Loucy (cell line): ENCODE results near the gene TENM3.

Source experiments
- EZH2phosphoT487 ChIP-seq: fragments of 200-600 bp; IDR thresholded peaks from 2 replicates; pipeline ENCODE4 v1.6.1; 2018; ENCODE audit warnings: antibody characterized with exemption, mild to moderate bottlenecking, moderate library complexity, borderline replicate concordance
- TF ChIP-seq, protein P1 (sequence below): fragments of 200-600 bp; sonication (generic); conservative IDR thresholded peaks from 2 replicates; pipeline ENCODE4 v1.5.1; 2014; ENCODE audit warnings: mild to moderate bottlenecking, antibody characterized with exemption, low read length

DNA sequence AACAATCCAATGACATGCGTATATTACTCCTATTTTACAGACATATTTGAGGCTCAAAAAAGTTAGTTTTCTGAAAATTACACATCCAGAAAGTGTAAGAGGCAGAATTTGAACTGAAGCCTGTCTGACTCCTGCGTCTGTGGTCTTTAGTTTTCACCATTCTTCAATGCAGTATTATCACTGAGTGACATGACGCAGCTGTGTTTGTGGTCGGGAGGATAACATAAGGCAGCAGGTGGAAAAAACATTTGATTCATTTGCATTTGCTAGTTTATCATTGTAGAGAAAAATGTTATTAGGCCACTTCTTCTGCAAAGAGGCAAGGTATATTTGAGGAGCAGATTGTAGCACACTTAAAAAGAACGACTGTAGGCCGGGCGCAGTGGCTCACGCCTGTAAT lies 186.7 kb downstream of the TENM3 start:
- TF ChIP-seq, protein P1, sequence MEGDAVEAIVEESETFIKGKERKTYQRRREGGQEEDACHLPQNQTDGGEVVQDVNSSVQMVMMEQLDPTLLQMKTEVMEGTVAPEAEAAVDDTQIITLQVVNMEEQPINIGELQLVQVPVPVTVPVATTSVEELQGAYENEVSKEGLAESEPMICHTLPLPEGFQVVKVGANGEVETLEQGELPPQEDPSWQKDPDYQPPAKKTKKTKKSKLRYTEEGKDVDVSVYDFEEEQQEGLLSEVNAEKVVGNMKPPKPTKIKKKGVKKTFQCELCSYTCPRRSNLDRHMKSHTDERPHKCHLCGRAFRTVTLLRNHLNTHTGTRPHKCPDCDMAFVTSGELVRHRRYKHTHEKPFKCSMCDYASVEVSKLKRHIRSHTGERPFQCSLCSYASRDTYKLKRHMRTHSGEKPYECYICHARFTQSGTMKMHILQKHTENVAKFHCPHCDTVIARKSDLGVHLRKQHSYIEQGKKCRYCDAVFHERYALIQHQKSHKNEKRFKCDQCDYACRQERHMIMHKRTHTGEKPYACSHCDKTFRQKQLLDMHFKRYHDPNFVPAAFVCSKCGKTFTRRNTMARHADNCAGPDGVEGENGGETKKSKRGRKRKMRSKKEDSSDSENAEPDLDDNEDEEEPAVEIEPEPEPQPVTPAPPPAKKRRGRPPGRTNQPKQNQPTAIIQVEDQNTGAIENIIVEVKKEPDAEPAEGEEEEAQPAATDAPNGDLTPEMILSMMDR, result no peak
- no peak for TF ChIP-seq EZH2phosphoT487
